GM18526 (cell line): ENCODE data around the gene GPS1.

Source experiments
- POLR2A ChIP-seq: IDR thresholded peaks from 3 replicates; pipeline ENCODE4 v1.6.1; 2011; ENCODE audit not compliant: insufficient read length; ENCODE audit errors: extremely low read depth

Gene GPS1

DNA sequence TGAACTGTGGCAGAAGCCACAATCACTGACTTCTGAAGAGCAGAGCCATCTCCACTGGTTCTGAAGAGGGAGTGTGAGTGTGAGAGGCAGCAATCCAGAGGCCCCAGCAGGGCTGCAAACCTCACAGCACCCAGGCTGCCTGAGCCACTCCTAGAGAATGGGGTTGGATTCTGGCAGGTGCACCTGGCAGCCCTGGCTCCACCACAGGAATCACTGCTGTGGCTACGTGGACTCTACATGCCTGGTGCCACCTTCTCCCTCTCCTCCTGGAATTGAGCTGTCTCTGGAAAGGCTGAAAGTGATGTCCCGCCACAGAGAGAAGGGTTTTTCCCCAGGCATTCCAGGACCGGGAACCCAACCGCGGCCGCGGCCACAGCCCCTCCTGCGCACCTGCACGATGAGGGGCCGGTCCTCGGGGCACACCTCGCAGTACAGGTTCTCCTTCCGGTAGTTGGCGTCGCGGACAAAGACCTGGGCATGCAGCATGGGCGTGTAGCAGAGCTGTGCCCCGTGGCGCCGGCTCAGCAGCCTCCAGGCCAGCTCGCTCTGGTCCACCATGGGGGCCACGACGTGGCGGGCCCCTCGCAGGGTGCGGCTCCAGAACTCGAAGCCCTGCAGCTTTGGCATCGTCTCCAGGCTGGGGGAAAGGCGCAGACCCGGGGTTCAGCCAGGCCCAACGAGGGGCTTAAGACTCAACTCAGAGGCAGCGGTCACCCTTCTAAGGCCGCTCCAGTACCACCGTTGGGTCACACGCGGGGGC, 12.9 kb downstream of the GPS1 start:
- TF ChIP-seq POLR2A = no peak

DNA sequence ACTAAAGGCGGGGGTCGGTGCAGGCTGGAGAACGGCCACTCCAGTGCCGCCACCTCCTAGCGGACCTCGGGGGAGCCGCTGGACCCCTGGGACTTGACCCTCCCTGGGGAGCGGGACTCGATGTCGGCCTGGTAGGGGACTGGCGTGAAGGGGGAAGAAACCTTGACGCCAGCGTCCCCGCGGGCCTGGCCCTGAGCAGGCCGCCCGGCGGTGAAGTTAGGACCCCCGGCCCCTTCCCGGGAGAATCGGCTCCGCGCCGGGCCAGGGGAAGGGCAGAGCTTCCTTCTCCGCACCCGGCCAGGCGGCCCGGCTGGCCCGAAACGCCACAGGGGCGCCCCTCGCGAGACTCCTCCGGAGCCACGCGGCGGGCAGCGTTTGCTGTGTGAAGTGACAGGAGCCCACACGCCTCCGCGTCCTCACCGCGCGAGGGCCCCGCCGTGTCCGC, 13.5 kb downstream of the GPS1 start:
- TF ChIP-seq POLR2A = no peak

DNA sequence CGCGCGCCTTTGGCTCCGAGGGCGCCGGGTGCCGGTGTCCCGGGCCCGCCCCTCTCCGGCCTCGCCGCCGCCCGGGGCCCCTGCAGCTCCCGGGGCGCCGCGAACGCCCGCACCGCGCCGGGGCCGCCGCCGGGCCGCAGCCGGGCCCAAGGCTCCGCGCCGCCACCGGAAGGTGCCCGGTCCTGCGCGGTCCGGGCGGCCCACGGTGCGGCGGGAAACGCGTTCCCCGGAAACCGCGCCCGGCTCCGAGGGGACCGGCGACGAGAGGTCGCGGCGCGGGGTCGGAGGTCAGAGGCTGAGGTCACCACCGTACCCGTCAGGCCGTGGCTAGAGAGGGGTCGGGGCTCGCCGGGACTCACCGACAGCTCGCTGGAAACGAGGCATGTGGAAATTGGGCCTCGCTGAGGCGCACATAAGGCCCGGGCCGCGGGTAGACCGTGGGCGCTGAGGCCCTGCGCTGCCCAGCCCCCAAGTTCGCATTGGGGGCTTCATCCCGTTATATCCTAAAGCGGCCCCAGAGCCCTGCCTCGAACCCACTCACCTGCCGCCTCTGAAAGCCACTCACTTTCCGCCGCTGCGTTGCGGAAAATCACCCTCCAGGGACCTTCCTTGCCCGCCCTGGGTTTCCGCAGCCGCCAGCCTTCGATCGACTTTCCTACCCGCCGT, 14.1 kb downstream of the GPS1 start, which contains the start of gene DUS1L:
TSS of gene DUS1L (minus strand) at position 167 of the 666 bp plus-strand sequence. CDS start 745 bp downstream, outside the sequence.
- peak; percentile 76 for TF ChIP-seq POLR2A

DNA sequence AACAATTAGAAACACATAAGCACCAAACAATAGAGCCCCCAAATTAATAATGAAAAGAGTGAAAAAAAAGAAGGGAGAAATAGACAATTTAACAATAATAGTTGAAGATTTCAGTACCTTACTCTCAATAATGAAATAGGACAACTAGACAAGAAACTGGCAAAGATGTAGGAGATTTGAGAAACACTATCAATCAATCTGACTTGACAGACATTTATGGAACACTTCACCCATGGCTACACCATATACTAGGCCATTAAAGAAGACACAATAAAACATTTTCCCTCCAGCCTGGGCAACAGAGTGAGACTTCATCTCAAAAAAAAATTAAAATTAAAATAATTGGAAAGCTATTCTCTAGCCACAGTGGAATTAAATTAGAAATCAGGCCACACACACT, 18.9 kb downstream of the GPS1 start:
- TF ChIP-seq POLR2A = no peak

DNA sequence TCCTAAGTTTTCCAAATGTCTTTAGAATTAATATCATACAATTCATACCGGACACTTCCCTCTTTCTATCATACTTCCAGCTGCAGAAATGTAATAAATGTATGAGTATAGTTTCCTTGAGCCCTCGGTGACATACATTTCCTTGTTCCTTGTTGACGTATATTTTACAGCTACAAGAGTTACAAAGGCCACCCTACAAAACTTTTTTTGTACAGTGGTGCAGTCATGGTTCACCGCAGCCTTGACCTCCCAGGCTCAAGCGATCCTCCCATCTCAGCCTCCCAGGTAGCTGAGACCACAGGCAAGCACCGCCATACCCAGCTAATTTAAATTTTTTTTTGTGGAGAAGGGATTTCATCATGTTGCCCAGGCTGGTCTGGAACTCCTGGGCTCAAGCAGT, 21.1 kb downstream of the GPS1 start:
- TF ChIP-seq POLR2A = no peak

DNA sequence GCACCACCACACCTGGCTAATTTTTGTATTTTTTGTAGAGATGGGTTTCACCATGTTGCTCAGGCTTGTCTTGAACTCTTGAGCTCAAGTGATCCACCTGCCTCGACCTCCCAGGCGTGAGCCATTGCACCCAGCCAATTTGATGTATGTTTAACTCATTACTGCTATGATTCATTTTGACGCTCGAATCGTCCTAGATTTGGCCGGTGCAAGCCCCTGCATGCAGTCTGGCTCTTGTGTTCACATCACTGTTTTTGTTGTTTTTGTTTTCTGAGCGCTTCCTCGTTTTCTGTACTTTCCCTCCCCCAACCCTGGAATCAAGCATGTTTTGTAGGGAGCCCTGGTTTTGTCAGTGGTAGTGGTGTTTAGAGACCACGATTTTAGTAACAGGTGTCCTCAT, 21.7 kb downstream of the GPS1 start:
- TF ChIP-seq POLR2A = no peak

DNA sequence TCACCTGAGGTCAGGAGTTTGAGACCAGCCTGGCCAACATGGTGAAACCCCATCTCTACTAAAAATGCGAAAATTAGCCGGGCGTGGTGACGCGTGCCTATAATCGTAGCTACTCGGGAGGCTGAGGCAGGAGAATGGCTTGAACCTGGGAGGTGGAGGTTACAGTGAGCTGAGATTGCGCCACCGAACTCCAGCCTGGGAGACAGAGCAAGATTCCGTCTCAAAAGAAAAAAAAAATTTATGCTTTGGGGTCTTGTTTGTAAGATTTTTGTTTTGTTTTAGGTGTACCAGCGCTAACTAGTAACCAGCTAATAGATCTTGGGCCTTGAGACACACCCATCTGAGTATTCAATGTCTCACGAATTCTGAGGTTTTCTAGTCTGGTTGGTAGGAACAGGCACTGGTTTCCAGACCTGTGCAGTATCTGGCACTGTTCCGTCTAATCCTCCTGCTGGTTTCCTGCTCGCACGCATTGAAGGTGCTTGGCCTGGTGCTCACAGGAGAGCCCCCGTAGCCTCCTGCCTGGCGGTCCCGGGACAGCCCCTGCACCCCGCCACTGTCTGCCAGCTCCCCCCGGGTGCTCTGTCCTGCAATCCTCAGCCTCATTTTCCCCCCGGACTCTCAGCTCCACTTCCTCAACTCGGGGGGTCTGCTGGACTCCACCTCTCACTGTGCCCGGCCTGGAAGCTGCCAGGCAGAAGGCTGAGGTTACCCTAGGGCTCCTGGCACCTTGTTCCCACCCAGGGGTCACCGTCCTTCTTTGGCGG, 24.5 kb downstream of the GPS1 start:
- peak; percentile 17 for TF ChIP-seq POLR2A

DNA sequence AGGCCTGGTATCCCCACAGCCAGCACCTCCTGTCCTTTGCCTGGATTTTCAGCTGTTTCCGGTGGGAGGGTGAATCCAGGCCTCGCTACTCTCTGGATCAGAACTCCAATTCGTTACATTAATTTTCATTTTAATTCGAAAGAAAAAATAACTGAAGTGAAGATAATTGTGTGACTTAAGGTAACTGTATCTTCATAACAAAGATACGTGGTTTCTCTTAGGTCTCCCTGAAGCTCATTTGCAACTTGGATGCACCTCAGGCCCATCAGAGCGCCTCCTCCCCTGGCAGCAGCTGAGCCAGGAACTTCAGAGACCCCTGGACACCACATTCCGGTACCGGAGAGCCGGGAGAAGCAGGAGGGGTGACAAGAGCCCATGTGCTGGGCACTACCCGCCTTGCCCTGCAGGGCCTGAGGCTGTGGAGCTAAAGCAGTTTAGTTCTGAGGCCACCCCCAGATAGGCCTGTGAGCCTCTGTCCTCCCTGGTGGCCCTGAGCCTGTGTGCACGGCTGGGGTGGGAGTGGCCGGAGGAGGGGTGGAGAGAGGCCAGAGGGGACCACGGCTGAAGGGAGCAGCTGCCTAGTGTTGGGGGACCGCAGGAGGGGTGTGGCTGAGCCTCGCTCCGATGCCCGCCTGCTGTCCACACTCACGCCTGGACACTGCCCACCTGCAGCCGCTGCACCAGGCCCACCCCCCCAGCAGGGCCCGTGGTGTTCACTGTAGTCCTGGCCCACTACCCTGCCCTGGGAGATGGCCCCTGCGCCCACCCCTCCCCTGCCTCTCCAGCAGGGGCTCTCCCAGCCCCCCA, 25.3 kb downstream of the GPS1 start:
- TF ChIP-seq POLR2A = peak; percentile 7

DNA sequence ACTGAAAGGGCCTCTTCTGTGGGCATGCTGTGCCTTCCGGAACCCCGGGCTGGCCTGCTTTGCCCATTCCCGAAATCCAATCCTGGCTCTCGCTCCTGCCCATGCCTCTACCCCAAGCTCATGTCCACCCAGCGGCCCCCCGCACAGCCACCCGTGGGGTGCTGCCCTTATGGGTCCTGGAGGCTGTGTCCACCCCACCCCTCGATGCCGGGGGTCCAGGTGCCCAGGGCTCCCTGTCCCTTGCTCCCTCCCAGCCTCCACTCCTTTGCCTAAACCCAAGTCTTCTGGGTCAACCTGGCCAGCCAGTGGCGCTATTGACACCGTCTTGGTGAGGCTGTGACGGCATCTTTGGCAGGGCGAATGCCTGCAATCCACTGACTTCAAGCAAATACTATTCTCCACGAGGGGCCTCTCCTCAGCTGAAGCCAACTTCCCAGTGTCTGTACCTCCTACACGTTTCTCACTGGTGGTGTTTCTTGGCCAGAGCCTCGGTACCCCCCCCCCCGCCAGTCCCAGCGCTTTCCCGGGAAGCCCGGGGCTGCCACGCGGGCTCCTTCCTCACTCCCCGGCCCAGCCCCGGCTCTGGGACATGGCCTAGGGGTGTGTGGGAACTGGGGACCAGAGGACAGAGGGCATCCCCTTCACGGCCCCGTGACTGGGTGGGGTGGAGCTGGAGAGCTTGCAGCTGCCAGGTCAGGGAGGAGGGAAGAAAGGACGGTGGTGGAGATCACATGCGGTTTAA, 26.1 kb downstream of the GPS1 start:
- no peak for TF ChIP-seq POLR2A

DNA sequence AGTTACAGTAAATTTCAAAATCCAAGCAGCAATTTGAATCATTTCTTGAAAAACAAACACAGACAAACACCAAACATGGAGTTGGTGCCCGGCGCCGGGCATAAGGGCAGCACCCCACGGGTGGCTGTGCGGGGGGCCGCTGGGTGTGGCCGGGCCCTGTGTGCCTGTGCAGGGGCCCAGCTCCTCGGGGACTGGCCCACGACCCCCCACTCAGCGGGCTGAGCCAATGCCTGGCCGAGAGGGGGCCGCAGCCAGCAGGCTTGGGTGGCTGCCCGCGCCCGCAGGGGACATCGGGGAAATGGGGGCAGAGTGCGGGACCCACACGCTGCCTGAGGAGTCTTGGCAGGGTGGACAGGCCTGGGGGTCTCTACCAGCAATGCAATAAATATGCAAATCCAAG, 26.7 kb downstream of the GPS1 start:
- TF ChIP-seq POLR2A = no peak

DNA sequence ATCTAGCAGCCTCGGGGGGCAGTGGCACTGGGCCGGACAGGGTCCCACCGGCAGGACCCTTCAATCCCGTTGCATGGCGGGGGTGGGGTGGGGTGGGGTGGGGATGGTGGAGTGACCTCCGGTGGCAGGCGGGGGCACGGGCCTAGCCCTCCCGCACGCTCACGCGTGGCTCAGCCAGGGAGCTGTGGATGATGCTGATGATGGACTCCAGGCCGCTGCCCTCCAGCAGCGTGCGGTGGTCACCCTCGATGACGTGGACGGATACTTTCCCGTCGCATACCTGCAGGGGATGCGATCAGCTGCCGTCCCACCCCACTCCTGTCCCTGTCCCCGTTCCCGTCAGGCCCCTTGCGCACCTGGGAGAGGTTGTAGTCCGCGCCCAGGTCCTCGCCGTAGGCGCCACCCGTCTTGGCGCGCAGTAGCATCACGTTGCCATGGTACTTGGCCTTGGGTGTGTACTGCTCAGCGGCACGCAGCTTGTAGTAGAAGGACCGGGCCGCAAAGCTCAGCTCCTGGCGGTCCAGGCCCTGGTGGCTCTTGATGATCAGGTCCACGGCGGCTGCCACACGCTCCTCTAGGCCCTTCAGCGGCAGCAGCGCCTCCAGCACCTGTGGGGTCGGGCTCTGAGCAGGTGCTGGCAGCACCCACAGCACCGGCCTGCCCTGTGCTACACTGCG, 27.4 kb downstream of the GPS1 start:
- TF ChIP-seq POLR2A = no peak

DNA sequence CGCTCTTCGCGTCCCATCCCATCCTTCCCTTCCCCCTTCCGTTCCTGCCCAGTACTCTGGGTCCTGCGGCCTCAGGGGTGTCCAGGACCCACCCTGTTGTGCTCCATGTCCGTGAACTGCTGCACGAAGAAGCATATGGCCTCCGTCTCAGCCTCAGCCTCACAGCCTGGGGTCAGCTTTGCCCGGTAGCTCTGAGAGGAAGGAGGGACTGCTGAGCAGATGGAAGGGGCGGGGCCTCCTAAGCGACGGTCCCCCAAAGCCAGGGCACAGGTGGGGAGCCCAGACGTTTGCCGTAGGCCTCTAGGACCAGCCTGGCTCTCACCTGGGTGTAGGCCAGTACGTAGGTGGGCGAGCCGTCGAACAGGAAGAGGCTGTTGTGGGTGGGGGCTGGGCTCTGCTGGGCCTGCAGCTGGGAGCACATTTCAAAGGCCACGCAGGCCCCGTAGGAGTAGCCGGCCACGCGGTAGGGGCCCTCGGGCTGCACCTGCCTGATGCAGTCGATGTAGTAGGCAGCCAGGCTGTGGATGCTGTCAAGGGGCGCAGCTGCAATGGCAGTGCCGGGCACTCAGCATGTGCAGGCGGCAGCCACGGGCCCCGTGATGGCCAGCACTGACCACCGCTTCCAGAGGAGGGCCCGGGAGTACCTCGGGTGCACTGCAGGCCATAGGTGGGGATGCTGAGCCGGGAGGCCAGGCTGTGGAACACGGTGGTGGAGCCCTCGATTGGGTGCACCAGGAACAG, 28.5 kb downstream of the GPS1 start:
- no peak for TF ChIP-seq POLR2A

DNA sequence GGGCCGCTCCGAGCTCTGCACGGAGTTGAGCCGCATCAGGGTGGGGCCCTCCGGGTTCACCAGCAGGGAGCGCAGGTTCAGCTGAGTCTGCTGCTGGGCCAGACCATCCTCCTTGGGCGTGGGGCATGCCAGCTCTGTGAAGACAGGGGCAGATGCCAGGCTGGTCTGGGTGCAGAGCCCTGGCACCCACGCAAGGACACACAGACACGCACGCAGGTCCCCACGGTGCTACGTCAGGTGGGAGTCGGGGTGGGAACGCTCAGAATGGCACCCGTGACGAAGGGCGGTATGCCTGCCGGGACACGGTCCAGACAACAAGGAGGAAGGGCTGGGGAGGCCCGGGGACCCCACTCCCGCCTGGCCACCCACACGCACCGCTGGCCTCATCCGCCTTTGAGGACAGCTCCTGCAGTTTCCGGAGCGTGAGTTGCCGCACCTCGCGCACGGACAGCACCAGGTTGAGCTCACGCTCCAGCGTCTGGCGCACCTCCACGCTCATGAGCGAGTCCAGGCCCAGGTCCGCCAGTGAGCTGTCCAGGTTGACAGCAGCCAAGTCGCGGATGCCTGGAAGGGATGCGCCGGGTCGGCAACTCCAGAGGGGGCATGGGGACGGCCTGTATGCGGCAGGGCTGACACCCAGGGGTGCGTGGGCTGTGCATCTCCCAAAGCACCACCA, 29.2 kb downstream of the GPS1 start:
- TF ChIP-seq POLR2A = no peak

DNA sequence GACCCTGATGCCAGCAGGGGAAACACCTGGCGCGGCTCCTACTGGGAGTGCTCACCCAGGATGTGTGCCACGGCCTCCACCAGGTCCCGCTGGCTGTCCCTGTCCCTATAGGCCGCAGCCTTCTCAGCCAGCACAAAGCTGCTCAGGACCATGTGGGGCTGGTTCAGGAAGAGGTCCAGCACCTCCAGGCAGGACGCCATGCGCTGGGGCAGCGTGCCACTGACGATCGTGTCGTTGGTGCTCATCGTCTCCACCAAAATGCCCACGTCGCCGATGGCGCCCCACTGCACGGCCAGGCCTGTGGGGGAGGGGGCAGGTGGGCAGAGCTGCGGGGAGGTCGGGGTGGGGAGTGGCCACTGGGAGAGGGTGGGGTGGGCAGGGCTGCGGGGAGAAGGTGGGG, 29.8 kb downstream of the GPS1 start:
- no peak for TF ChIP-seq POLR2A
